Smooth muscle cell (in vitro differentiated cells): ENCODE data around the gene KCNJ8. TPM values are rescaled to one million over a fixed set of nuclear protein-coding genes. Genes with fewer than 3 reads are reported as not detected.
"Not testable (repeated sequence)": the region's sequence is repeated elsewhere in the genome, so short reads cannot be mapped to it uniquely, and the experiment has no call there.

Experiments
- DNase-seq: peaks from one replicate; lab custom pipeline; 2025; ENCODE audit not compliant: unreplicated experiment; lab: John Stamatoyannopoulos, UW
- H2AFZ ChIP-seq: fragments of 200-600 bp; sonication (generic); 2 replicates; pipeline ENCODE4 v1.6.0; 2016; ENCODE audit warnings: antibody characterized with exemption, low read depth, mild to moderate bottlenecking
- H3F3A ChIP-seq: fragments of 200-600 bp; sonication (generic); 2 replicates; pipeline ENCODE4 v1.6.0; 2017; ENCODE audit warnings: antibody characterized with exemption, low read depth
- H3K27ac ChIP-seq: fragments of 200-600 bp; sonication (generic); 2 replicates; pipeline ENCODE4 v1.5.1; 2016; ENCODE audit warnings: low read depth, mild to moderate bottlenecking
- H3K27me3 ChIP-seq: fragments of 200-600 bp; sonication (generic); 2 replicates; pipeline ENCODE4 v1.6.1; 2016; ENCODE audit warnings: low read depth, mild to moderate bottlenecking
- H3K36me3 ChIP-seq: fragments of 200-600 bp; sonication (generic); 2 replicates; pipeline ENCODE4 v1.5.1; 2016; ENCODE audit warnings: low read depth
- H3K4me1 ChIP-seq: fragments of 200-600 bp; sonication (generic); 2 replicates; pipeline ENCODE4 v1.5.1; 2016; ENCODE audit warnings: low read depth
- H3K4me2 ChIP-seq: fragments of 200-600 bp; sonication (generic); 2 replicates; pipeline ENCODE4 v1.6.0; 2016; ENCODE audit warnings: mild to moderate bottlenecking
- H3K4me3 ChIP-seq: fragments of 200-600 bp; sonication (generic); 2 replicates; pipeline ENCODE4 v1.5.1; 2016; ENCODE audit warnings: mild to moderate bottlenecking
- H3K79me2 ChIP-seq: fragments of 200-600 bp; sonication (generic); 2 replicates; pipeline ENCODE4 v1.6.0; 2016; ENCODE audit warnings: low read depth, mild to moderate bottlenecking
- H3K9ac ChIP-seq: fragments of 200-600 bp; sonication (generic); 2 replicates; pipeline ENCODE4 v1.6.0; 2016; ENCODE audit warnings: low read depth
- H3K9me3 ChIP-seq: fragments of 200-600 bp; sonication (generic); replicated peaks from 2 replicates; pipeline ENCODE4 v1.5.1; 2016; ENCODE audit warnings: low read depth
- H4K20me1 ChIP-seq: fragments of 200-600 bp; sonication (generic); 2 replicates; pipeline ENCODE4 v1.6.0; 2016; ENCODE audit warnings: low read depth
- WGBS: methylation state at CpG from one replicate; pipeline ENCODE4 v1.1.7; 2016; ENCODE audit warnings: low lambda C conversion rate; 5-methylcytosine and 5-hydroxymethylcytosine counted together
- polyA plus RNA-seq: library from polyadenylated mRNA; unstranded; fragments of >200 nt; fragmentation: Nextera tagmentation; extraction: Ambion mirVana; gene quantifications from 2 replicates; pipeline ENCODE4 v1.2.1, GENCODE V29; 2016
- total RNA-seq: library from RNA; depleted of rRNA; stranded (reverse); fragments of >200 nt; gene quantifications from 2 replicates; pipeline ENCODE4 v1.2.3, GENCODE V29; 2014
- TF ChIP-seq, protein P1 (sequence below): fragments of 200-600 bp; sonication (generic); IDR thresholded peaks from 2 replicates; pipeline ENCODE4 v1.5.1; 2017; ENCODE audit warnings: borderline replicate concordance, mild to moderate bottlenecking, antibody characterized with exemption; ENCODE audit not compliant: insufficient read depth, poor library complexity, severe bottlenecking

The KCNJ8 gene
- total and polyA plus RNA-seq, 2 experiments from 2014 or later, result not detected

DNA sequence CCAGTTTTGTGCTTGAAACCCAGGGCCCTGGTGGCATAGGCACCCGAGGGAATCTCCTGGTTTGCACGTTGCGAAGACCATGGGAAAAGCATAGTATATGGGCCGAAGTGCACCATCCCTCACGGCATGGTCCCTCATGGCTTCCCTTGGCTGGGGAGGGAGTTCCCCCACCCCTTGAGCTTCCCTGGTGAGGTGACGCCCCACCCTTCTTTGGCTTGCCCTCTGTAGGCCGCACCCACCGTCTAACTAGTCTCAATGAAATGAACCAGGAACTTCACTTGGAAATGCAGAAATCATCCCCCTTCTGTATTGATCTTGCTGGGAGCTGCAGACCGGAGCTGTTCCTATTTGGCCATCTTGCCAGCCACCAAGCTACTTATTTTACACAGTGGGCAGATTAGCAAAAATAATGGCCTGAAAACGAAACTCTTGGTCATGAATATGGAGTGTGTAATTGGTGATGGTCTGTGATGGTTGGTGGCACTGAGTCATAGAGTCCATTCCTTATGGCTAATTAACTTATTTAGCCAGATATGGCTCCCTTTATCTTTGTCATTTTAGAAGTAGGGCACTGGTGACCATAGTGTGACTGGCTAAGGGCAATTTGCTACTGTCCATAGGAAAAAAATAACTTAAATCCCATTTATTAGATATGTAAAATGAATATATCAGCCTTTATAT, 21.3 kb upstream of the KCNJ8 start:
- Histone ChIP-seq H4K20me1 (no peaks in the 10 kb centered on the region), H3K79me2 (no peaks in the 10 kb centered on the region), H3K9me3 (no peaks in the 10 kb centered on the region), H3K9ac (no peak overlapping the region), H3K4me1 (no peaks in the 10 kb centered on the region), H3K36me3 (no peaks in the 10 kb centered on the region), H2AFZ (no peak overlapping the region), H3K4me2 (no peak overlapping the region), H3K27ac (no peak overlapping the region), H3K27me3 (no peaks in the 10 kb centered on the region), H3K4me3 (no peak overlapping the region), H3F3A (no peaks in the 10 kb centered on the region)
- TF ChIP-seq, protein P1, sequence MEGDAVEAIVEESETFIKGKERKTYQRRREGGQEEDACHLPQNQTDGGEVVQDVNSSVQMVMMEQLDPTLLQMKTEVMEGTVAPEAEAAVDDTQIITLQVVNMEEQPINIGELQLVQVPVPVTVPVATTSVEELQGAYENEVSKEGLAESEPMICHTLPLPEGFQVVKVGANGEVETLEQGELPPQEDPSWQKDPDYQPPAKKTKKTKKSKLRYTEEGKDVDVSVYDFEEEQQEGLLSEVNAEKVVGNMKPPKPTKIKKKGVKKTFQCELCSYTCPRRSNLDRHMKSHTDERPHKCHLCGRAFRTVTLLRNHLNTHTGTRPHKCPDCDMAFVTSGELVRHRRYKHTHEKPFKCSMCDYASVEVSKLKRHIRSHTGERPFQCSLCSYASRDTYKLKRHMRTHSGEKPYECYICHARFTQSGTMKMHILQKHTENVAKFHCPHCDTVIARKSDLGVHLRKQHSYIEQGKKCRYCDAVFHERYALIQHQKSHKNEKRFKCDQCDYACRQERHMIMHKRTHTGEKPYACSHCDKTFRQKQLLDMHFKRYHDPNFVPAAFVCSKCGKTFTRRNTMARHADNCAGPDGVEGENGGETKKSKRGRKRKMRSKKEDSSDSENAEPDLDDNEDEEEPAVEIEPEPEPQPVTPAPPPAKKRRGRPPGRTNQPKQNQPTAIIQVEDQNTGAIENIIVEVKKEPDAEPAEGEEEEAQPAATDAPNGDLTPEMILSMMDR, result no peak
- no peak for DNase-seq
- 96% methylated on average over 10 of the region's 10 CpGs for WGBS

DNA sequence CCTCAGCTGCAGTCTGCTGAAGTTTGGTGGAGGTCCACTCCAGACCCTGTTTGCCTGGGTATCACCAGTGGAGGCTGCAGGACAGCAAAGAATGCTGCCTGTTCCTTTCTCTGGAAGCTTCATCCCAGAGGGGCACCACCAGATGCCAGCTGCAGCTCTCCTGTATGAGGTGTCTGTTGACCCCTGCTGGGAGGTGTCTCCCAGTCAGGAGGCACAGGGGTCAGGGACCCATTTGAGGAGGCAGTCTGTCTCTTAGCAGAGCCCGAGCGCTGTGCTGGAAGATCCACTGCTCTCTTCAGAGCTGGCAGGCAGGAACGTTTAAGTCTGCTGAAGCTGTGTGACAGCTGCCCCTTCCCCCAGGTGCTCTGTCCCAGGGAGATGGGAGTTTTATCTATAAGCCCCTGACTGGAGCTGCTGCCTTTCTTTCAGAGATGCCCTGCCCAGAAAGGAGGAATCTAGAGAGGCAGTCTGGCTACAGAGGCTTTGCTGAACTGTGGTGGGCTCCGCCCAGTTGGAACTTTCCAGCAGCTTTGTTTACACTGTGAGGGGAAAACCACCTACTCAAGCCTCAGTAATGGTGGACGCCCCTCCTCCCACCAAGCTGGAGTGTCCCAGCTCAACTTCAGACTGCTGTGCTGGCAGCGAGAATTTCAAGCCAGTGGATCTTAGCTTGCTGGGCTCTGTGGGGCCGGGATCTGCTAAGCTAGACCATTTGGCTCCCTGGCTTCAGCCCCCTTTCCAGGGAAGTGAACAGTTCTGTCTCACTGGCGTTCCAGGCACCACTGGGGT, 20.5 kb upstream of the KCNJ8 start:
- H3K4me1 ChIP-seq, H3K4me2 ChIP-seq, H3F3A ChIP-seq, H3K79me2 ChIP-seq, H4K20me1 ChIP-seq, H3K9ac ChIP-seq, H3K27me3 ChIP-seq, H2AFZ ChIP-seq, H3K36me3 ChIP-seq, H3K4me3 ChIP-seq, H3K9me3 ChIP-seq, H3K27ac ChIP-seq, DNase-seq: not testable (repeated sequence)
- 84% methylated on average over 8 of the region's 8 CpGs for WGBS

DNA sequence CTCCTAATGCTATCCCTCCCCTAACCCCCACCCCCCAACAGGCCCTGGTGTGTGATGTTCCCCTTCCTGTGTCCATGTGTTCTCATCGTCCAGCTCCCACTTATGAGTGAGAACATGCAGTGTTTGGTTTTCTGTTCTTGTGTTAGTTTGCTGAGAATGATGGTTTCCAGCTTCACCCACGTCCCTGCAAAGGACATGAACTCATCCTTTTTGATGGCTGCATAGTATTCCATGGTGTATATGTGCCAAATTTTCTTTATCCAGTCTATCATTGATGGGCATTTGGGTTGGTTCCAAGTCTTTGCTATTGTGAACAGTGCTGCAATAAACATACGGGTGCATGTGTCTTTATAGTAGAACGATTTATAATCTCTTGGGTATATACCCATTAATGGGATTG, 15.2 kb upstream of the KCNJ8 start:
- 86% methylated on average over 4 of the region's 4 CpGs for WGBS
- H3K4me2 ChIP-seq, DNase-seq: not testable (repeated sequence)

DNA sequence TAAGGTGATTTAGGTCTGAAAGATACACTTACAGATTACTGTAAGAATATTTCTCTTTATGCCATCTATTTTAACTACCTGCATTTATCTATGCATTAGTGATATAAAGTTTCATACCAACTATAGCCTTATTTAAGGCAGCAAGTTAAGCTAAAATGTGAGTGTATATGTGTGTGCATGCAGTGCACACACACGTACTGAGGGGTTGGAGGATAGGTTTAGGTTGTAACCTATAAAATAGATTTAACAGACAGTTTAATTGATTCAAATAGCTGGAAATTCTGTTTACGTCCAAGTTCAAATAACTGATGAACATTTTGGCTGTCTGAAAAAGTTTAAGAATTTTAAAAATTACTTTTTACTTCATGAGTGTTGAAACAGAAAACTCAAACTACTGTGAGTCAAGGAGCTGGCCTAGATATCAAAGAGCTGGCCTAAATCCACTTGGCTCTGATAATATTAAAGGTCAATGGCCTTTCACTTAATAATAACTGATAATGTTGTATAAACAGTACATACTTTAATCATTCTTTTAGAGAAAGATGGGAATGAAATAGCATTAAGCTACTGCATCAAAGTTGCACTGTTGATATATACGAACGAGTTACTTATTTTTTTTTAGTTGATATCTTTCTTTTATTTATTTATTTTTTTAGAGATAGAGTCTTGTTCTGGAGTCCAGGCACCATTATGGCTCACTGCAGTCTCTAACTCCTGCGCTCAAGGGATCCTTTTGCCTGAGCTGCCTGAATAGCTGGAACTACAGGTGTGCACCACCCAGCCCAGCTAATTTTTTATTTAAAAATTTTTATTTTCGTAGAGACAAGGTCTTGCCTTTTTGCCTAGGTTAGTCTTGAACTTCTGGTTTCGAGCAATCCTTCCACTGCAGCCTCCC, 13.8 kb upstream of the KCNJ8 start:
- no peak overlapping the region for H3K4me3 ChIP-seq
- H2AFZ ChIP-seq, result no peak overlapping the region
- H4K20me1 ChIP-seq, result no peaks in the 10 kb centered on the region
- DNase-seq, result no peak
- TF ChIP-seq, protein P1, result no peak
- H3K79me2 ChIP-seq, result no peaks in the 10 kb centered on the region
- no peaks in the 10 kb centered on the region for H3K4me1 ChIP-seq
- no peak overlapping the region for H3K4me2 ChIP-seq
- no peak overlapping the region for H3K27ac ChIP-seq
- no peaks in the 10 kb centered on the region for H3K9me3 ChIP-seq
- 83% methylated on average over 7 of the region's 7 CpGs for WGBS
- H3K9ac ChIP-seq, result no peak overlapping the region
- no peaks in the 10 kb centered on the region for H3K36me3 ChIP-seq
- no peaks in the 10 kb centered on the region for H3K27me3 ChIP-seq
- no peaks in the 10 kb centered on the region for H3F3A ChIP-seq

More for the DNA sequence above, 15.2 kb upstream of the KCNJ8 start:
- H3K9ac ChIP-seq, H2AFZ ChIP-seq, H3K79me2 ChIP-seq, H3F3A ChIP-seq, H3K9me3 ChIP-seq, H4K20me1 ChIP-seq, H3K27me3 ChIP-seq, H3K36me3 ChIP-seq, H3K4me3 ChIP-seq, H3K4me1 ChIP-seq, H3K27ac ChIP-seq: not testable (repeated sequence)
